Stimulated activated CD8-positive, alpha-beta memory T cell treated with anti-CD3 and anti-CD28 coated beads, Interleukin-2, amount 100 ng/mL, for 1 hour (primary cell): ENCODE measurements around the gene DDAH2.

Experiments used
- DNase-seq, 2 donors: peaks; one replicate each; pipeline ENCODE4 v3.0.0-alpha.2; 2020; ENCODE audit warnings: low read depth in 2 of 2

The DDAH2 gene

DNA sequence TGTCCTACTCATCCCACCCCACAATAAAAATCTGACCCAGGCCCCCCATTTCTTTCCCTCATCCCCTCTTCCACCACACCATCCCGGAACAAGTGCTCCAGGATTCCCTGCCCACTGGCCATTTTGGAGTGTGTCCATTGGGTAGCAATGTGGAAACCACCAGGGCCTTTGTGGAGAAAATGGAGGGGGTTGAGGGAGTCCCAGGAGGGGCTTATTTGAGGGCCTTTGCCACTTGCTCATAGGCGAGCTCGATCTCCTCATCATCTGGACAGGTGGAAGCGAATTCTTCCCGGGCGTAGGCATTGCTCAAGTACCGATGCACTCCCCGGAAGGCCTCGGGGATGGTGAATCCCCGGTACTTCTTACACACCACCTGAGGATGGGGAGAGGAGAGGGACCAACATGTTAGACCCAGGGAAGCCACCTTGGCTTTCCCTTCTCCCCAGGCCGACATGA, 1.6 kb upstream of the DDAH2 start:
- DNase-seq, result no peak

DNA sequence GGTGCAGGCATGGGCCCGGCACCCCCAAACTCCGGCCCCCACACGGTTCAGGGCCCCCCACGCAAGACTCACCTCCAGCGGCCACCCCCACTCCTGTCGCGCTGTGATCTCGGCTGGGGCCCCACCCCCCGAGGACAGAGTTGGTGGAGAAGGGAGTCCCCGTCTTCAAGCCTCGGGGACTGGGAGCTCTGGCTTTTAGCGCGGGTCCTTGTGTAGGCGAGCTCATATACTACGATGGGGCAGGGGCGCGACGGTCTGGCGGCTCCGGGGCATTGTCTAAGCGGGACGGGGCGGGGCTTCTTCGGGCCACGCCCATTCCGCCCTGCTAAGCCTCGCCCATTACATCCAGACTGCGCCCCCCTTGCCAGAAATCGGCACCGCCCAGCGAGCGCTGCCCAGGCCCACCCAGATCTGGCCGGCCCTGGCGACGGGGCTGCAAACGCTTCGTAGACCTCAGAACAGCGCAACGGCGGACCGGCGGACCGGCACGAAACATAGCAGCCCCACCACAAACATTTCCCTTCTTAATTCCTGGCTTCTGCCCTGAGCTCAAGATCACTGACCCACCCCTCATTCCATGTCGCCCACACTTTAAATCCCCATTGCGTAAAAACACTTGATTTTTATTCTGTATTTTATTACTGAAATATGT, 1.0 kb upstream of the DDAH2 start:
- DNase-seq, result peak; percentile 39 to 54

DNA sequence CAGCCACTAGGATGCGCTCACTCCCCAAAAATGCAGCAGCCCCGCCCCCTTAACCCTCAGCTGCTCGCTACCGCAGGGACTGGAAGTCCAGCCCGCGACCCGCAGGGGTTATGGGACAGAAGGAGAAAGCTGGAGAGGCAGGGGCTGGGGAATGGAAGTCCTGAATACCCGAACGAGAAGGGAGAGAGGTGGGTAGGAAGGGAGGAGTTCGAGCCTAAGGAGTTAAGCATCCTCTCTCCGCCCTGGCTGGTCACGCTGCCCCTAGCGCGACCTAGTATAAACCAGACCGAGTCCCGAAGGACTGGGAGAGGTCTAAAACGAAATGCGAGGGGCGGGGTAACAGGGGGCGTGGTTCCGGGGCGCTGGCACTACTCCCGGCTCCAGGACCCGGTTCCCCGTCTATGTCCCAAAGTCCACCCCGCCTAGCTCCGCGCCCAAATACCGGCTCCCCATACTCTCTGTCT, 448 bp upstream of the DDAH2 start:
- peak; percentile 64 to 68 for DNase-seq

DNA sequence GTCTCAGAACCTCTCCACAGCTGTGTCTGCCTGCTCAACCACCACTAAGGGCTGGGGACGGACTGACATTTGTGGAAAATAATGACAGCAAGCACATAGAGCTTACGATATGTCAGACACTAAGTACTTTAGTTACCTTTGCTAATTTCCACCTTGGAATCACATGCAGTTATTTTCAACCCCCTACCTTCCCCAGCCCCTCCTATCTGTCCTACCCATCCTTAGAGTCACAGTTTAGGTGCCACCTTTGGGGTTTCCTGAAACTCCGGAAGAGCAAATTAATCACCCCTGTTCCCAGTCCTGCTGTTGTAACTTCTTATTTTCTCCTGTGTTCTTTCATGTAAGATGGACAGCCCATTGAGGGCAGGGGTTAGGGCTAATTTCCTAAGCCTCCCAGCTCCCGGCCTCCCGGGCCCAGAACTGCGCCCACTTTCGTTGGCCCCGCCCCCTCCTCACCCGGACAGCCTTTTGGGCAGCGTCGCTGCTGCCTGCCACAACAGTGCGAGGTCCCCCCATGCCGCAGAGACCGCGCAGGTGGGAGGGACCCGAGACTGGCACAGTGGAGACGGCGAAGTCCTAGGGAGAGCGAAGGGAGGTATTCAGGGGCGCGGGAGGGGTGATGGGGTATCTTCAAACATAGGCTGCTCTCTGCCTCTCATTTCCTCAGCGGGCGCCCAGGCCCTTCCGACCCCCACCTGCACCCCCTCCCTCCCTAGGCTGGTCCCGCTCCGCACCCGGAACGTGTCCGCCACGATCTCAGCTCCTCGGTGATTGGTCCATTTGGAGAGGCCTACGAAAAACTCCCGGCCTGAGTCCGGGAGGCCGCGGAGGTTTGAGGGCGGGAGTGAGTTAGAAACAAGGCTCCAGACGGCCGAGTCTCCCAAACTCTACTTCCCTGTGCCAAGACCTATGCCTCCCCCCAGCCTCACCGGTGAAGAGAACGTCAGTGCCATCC, 1.1 kb downstream of the DDAH2 start:
- no peak for DNase-seq

DNA sequence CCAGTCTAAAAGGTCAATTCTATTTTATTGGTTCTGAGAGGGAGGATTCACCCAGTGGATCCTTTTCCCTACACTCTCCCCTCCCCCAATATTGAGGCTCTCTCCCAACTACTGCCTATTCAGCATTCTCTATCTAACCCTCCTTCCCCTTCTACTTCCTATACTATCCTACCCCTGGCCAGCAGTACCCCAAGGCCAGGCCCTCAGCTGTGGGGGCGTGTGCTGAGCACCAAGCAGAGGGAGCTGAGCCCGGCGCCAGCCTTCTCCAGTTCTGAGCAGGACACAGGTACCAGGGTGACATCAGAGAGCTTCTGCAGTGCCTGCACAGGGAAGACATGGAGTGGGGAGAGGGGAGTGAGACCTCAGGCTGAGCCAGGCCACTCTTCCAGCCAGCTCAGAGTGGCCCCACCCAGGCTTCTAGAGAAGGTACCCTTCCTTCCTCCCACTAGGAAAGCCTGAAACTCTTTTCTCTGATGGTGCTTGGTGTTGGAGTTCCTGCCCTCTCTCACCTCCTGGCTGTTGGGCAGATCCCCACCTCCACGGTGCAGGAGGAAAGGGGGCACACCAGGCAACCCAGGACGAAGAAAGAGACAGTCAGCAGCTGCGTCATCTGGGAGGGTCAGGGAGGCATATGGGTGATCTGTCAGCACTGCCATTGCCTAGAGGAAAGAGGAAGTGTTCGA, 1.9 kb downstream of the DDAH2 start:
- DNase-seq, result no peak

DNA sequence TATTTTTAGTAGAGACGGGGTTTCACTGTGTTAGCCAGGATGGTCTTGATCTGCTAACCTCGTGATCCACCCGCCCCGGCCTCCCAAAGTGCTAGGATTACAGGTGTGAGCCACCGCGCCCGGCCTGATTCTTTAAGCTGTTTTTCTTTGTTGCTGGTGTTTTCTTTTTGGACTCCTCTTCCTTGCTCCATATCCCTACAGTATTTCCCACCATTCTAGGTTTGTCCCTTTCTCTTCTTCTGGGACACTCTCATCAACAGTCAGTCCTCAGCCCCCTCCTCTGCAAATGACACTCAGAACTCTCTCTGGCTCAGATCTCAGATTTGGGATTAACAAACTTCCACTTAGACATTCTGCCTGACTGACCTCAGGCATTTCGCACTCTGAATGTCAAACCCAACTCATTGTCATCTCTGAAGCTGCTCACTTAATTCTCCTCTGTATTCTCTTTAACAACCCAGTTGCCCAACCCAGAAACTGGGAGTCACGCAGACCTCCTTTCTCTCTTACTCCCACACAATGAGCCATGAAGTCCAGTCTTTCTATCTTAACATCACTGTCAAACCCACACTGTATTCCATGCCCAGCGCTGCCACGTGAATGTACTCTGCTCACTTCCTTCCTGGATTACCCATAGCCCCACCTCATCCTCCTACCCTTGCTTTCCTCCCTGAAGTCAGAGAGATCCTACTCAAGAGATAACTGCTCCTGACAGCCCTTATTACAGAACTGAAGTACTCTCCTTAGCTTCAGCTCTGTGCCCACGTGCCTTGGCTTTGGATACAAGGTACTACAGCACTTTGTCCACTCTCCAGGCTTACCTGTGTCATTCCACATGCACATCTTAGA, 3.4 kb downstream of the DDAH2 start:
- no peak for DNase-seq

DNA sequence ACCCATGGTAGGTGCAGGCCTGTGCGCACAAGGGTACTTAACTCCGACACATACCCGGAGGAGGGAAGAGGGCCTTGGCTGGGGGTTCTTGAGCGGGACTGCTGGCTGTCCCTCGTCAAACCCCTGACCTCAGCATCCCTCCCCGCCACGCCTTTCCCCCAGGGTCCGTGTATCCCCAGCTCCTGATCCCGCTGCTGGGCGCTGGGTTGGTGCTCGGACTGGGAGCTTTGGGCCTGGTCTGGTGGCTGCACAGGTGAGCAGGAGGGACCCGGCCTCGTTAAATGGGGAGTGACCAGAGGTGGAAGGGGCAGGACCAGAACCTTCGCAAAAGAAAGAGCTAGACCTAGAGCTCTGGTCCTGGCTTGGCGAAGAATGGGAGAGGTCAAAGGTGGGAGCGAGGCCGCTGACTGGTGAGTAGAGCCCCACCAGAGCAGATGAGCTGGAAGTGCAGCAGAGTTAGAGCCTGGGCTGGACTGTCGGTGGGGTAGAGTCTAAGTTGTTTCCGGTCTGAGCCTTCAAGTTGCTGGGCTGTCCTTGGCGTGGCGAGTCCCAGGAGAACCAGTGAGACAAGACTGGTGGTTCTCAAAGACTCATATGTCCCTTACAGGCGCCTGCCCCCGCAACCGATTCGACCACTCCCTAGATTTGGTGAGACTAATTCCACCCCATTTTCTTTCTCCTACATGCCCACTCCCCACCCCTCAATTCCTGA, 5.0 kb downstream of the DDAH2 start:
- no peak for DNase-seq

DNA sequence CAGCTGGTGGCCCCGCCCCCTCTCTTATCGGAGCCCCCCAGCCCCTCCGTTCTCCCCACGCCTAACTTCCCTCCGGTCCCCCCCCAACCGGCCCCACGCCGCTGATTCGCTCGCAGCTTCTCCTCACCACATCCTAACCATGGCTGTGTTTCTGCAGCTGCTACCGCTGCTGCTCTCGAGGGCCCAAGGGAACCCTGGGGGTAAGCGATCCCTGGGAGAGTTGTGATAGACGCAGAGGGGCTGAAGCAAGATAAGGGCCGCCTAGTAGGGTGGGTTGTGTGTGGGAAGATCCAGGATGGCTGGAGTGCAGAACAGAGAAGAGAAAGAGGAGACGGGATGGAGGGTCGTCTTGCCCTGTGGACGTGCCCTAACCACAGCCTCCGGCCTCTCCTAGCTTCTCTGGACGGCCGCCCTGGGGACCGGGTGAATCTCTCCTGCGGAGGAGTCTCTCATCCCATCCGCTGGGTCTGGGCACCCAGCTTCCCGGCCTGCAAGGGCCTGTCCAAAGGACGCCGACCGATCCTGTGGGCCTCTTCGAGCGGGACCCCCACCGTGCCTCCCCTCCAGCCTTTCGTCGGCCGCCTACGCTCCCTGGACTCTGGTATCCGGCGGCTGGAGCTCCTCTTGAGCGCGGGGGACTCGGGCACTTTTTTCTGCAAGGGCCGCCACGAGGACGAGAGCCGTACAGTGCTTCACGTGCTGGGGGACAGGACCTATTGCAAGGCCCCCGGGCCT, 5.7 kb downstream of the DDAH2 start, which contains the start of gene MPIG6B:
TSS of gene MPIG6B (plus strand) at position 129 of the 735 bp plus-strand sequence. CDS start at position 140, 11 bp downstream.
- DNase-seq, result no peak

DNA sequence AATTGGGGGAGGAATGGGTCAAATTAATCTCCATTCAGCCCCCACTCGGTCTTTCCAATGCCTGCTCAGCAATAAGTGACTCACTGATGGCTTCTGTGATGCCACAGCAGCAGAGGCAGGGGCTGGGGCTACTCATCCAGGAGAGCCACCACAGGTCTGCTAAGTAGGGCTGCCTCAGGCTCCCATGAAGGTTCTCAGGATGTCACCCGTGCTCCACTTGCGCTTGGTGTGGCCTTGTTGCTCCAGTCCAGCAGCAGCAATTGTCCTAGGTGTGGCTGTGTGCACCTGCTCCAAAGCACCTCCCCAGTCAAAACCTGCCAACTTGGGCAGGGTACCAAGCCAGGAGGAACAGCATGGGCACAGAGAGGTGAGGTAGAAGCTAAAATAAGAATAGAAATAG, 6.9 kb downstream of the DDAH2 start:
- DNase-seq, result no peak

DNA sequence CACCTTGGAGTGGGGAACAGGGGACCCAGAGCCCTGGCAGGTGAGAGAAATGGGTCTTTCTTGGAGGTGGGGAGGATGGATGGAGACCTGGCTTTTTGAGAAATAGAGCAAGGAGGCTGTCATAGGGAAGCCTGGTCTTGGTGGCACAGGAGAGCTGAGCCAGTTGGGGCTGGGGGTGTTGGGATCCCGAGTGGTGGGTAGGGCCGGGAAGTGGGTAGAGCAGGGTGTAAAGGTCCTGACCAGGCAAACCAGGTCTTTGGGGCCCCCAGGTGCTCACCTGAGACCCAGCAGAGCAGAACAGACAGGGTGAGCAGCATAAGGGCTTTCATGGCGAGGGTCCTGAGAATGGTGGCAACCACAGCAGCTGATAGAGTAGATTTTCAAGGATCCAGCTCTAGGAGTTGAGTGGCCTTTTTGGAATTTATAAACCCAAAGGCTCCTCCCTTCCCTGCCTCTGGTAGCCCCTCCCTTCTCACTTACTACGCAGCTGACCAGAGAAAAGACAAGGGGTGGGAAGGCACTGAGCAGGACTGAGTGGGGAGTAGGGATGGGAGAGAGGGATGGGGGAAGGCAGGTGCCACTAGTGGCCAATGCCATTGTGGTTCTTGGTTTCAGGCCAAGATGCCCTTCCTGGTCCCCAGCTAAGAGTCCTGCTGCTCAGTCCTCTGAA, 7.6 kb downstream of the DDAH2 start, which contains the start of gene LY6G6C:
TSS of gene LY6G6C (minus strand) at position 396 of the 670 bp plus-strand sequence. CDS start at position 329, 67 bp downstream.
- no peak for DNase-seq

DNA sequence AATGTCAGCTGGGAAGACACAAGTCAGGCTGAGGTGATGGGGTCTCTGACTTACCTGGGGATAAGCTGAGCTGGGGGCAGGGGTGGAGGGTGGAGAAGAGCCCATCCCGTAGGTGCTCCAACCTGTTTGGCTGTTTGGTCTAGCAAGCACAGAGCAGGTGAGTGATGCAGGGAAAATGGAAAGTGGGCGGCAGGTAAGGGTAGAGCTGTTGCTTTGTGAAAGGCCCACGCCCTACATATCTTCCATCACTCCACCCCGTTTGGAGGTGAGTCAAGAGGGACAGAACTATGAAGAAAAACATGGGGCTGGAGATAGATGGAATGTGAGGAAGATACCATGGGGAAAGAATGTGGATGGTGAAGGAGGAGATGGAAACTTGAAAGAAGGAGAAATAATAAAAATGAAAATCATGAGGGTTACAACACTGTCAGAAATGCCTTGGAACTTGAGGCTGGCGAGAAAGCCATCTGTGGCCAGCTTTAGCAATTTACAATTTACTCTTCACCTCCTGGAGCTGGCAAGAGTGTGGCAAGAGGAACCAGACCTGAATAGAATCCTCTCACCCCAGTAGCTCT, 8.8 kb downstream of the DDAH2 start:
- no peak for DNase-seq

DNA sequence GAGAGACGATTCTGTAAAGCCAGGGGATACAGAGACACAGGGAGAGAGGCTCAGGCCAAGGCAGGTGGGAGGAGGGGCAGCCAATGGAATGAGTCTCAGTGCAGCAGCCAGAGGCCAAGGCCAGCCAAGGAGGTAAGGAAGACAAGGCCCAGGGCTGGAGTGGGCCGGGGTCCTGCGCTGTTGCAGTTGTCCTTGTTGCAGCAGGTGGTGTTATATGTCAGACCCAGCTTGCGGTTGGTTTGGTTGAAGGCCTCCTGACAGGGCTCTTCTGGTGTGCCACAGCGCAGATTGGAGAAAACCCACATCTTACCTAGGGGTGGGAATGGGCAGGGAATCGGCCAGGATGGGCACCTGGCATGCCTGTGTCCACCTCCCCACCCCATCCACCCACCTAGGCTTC, 10.1 kb downstream of the DDAH2 start:
- DNase-seq, result no peak

DNA sequence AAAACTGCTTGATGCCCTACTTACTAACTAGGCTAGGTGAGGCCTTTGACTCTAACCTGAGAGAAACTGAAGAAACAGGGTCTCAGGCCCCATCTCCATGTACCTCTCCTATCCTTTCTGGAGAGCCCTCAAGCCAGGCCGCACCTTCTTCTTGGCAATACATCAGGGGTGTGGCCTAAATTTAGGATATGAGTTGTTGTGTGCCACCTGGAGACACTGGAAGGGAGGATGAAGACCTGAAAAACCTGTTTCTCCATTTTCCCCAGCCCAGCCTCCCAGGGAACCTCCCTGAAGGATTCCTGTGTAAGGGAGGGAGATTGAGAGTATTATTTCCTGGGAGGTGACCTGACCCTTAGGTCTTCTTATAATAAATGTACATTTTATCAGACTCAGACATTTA, 10.8 kb downstream of the DDAH2 start:
- no peak for DNase-seq

DNA sequence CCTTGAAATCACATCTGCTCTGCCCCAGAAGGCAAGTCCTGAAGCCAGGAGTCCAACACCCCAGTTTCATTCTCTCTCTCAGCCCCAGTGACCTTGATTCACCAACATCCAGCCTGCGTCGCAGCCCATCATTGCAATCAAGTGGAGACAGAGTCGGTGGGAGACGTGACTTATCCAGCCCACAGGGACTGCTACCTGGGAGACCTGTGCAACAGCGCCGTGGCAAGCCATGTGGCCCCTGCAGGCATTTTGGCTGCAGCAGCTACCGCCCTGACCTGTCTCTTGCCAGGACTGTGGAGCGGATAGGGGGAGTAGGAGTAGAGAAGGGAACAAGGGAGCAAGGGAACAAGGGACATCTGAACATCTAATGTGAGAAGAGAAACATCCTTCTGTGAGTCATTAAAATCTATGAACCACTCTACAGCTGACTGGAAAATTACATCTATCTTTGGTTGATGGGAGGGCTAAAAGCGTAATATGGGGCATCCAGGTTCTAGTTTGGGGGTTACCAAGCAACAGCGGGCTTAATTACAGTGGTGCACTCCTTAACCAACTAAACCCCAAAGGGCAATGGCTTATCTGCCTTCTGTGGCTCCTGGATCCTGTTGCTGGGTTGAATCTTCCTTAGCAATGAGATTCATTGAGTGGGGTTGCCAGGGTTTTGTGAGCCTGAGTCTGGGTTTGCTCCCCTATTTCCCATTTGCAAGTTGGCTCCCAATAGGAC, 11.4 kb downstream of the DDAH2 start:
- no peak for DNase-seq

DNA sequence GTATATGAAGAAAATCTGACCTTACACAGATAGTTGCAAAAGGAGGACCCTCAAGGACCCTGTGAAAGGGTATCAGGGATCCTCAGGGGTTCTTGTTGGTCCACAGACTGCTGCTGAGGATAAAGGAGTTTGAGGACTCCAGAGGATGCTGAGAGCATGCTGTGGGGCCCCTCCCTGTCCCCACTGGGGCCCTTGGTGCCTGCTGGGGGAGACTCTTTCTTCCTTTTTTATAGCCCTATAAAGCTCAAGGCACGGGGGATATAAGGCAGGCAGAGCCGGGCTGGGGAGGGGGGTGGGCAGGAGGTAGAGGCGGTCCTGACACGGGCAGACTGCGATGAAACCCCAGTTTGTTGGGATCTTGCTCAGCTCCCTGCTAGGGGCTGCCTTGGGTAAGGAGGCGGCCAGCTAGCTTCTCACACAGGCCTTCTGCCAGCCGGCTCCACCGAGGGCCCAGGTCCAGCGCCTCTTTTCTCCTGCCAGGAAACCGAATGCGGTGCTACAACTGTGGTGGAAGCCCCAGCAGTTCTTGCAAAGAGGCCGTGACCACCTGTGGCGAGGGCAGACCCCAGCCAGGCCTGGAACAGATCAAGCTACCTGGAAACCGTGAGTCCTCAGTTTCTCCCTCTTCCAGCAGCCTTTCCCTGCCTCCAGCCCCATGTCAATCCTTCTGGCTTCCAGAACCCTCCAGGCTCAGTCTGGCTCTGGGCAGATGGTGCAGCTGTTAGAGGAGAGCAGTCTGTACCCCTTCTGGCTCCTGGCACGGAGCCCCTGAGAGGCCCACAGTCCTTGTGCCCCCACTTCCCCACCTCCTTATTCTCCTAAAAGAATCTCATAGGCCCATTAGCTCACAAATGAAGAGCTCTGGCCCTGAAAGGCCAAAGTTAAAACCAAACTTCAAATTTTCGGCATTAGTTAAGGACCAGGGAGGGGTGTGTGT, 13.8 kb downstream of the DDAH2 start, which contains the start of gene LY6G6D:
TSS of gene LY6G6D (plus strand) at position 327 of the 937 bp plus-strand sequence. CDS start at position 335, 8 bp downstream.
- no peak for DNase-seq

DNA sequence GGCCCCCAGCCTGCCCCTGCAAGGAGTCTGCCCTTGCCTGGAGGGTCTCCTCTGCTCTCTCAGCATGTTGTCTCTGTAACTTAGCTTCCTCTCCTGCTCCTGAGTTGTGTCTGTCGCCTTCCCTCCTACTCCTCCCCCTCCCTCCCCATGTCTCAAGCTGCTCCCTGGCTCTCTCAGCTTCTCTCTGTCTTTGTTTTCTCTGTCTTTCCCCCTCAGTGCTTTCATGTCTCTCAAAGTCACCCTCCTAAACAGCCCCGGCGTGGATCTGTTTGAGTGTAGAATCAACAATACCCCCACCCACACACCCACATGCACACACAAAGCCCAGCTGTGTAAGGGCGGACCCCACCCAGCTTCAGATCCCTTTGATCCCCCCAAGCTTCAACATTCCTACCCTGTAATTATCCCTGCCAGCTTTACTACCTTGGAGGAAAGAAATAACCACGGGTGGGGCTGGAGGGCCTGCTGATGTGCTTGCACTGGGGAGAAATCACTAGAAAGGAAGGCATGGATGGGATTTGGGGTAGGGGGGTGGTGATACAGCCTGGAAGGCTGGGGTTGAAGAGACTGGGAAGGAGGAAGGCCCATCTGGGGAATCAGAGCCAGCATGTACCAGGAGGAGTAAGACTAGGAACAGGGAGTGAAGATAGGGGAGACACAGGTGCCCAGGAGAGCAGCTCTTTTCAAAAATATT, 15.0 kb downstream of the DDAH2 start:
- no peak for DNase-seq
